Right atrium auricular region (tissue), 2 donors: ENCODE results near the gene COMMD10. TPM values are rescaled to one million over a fixed set of nuclear protein-coding genes. Genes with fewer than 3 reads are reported as not detected.

Experiments used
- DNase-seq: peaks from one replicate; pipeline ENCODE4 v3.0.0-alpha.2; 2019; ENCODE audit warnings: low spot score
- H3K27ac ChIP-seq, 2 donors: fragments of 200-600 bp; sonication (generic); 1 replicate in 1 of 2; 2 replicates in 1 of 2; pipeline ENCODE4 v1.5.1; 2016 to 2019
- H3K27me3 ChIP-seq, 2 donors: fragments of 200-600 bp; sonication (generic); one replicate each; pipeline versions ENCODE4 v1.5.1 to v1.6.0; 2017 to 2019
- H3K36me3 ChIP-seq: fragments of 200-600 bp; sonication (generic); one replicate; pipeline ENCODE4 v1.5.1; 2016
- H3K4me1 ChIP-seq, 2 donors: fragments of 200-600 bp; sonication (generic); one replicate each; pipeline versions ENCODE4 v1.5.1 to v1.6.0; 2017 to 2019
- H3K4me3 ChIP-seq, 2 donors: fragments of 200-600 bp; sonication (generic); 1 replicate in 1 of 2; 2 replicates in 1 of 2; pipeline ENCODE4 v1.5.1; 2017 to 2019; ENCODE audit warnings: mild to moderate bottlenecking in 1 of 2, moderate library complexity in 1 of 2
- H3K9me3 ChIP-seq, 2 donors: fragments of 200-600 bp; sonication (generic); one replicate each; pipeline ENCODE4 v1.5.1; 2019
- total RNA-seq, 2 donors: library from RNA; depleted of rRNA; stranded (reverse); fragments of >200 nt; gene quantifications; one replicate each; pipeline ENCODE4 v1.1.0, GENCODE V29; 2016
- TF ChIP-seq, protein P1 (sequence below), 2 donors: fragments of 200-600 bp; sonication (generic); IDR thresholded peaks; one replicate each; pipeline ENCODE4 v1.5.1; 2019; ENCODE audit warnings: antibody characterized with exemption in 2 of 2

The COMMD10 gene
- total RNA-seq, 2 donors from 2014 or later = 20.2 to 43.6 TPM

DNA sequence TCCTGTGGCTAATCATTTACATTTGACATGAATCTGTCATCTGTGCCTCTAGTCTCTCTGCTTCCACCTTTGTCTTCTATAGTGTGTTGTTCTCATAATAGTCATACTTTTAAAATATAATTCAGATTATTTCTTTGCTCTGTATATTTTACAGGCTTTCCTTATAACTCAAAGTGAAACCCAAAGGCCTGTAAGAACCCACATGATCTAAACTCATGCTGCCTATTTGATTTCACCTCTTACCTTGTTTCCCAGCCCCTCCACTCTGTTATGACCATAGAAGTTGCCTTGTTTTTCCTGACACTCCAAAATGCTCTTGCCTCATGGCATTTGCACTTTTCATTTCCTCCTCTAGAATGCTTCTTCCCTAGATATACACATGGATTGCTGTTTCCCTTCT, 74.2 kb downstream of the COMMD10 start:
- TF ChIP-seq, protein P1, sequence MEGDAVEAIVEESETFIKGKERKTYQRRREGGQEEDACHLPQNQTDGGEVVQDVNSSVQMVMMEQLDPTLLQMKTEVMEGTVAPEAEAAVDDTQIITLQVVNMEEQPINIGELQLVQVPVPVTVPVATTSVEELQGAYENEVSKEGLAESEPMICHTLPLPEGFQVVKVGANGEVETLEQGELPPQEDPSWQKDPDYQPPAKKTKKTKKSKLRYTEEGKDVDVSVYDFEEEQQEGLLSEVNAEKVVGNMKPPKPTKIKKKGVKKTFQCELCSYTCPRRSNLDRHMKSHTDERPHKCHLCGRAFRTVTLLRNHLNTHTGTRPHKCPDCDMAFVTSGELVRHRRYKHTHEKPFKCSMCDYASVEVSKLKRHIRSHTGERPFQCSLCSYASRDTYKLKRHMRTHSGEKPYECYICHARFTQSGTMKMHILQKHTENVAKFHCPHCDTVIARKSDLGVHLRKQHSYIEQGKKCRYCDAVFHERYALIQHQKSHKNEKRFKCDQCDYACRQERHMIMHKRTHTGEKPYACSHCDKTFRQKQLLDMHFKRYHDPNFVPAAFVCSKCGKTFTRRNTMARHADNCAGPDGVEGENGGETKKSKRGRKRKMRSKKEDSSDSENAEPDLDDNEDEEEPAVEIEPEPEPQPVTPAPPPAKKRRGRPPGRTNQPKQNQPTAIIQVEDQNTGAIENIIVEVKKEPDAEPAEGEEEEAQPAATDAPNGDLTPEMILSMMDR (IDR thresholded peaks at IDR 0.05) = no peak
- H3K9me3 ChIP-seq = no peaks in the 10 kb centered on the region
- no peak overlapping the region for H3K4me3 ChIP-seq
- H3K27ac ChIP-seq = no peak overlapping the region
- no peak for DNase-seq
- H3K27me3 ChIP-seq = no peaks in the 10 kb centered on the region
- no peaks in the 10 kb centered on the region for H3K4me1 ChIP-seq
- no peaks in the 10 kb centered on the region for H3K36me3 ChIP-seq

DNA sequence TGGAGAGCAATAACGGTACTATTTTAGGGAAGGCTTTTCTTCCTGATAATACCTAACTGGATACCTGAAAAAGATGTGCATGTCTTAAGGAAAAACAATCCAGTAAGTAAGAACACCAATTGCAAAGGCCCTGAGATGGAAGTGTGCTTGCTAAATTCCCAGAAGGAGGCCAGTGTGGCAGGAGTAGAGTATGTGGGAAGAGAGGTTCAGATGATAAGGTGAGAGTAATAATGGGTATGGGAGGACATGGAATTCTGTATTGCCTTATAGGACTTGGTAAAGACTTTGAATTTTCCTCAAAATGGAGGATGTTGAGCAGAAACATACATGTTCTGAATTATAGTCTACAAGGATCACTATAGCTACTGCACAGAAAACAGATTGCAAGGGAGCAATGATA, 89.3 kb downstream of the COMMD10 start:
- TF ChIP-seq, protein P1 (IDR thresholded peaks at IDR 0.05) = no peak
- H3K4me1 ChIP-seq = no peaks in the 10 kb centered on the region
- H3K27ac ChIP-seq = no peak overlapping the region
- no peak overlapping the region for H3K4me3 ChIP-seq
- DNase-seq = no peak
- H3K36me3 ChIP-seq = no peaks in the 10 kb centered on the region
- H3K27me3 ChIP-seq = no peaks in the 10 kb centered on the region
- no peaks in the 10 kb centered on the region for H3K9me3 ChIP-seq

DNA sequence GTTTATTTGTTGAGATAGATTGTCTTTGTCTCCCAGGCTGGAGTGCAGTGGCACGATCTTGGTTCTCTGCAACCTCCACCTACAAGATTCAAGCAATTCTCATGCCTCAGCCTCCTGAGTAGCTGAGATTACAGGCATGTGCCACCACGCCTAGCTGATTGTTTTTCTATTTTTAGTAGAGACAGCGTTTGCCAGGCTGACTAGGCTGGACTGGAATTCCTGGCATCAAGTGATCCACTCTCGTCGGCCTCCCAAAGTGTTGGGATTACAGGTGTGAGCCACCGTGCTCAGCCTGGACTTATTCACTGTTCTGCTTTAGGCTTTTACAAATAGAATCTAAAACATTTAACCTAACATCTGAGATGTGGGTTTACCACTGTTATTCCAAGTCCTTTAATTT, 91.3 kb downstream of the COMMD10 start:
- Histone ChIP-seq H3K4me1 (no peaks in the 10 kb centered on the region), H3K4me3 (no peak overlapping the region), H3K36me3 (no peaks in the 10 kb centered on the region), H3K9me3 (no peaks in the 10 kb centered on the region), H3K27ac (no peak overlapping the region), H3K27me3 (no peaks in the 10 kb centered on the region)
- TF ChIP-seq, protein P1 (IDR thresholded peaks at IDR 0.05) = no peak
- DNase-seq = no peak

DNA sequence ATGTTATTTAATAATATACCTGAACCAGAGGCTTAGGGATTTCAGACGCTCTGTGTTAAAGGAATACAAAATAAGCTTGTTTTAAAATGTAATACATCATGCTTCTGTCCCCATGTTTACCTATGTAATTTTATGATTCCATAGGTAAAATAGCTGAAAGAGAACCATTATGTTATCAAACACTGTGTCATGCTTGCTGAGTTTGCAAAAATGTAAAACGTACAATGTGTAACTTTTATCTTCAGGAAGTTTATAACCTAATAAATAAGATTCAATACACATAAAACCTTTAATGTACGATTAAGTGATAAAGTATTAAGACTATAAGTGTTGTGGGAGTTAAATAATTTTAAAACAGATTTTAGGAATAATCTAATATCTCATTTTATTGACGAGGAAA, 94.1 kb downstream of the COMMD10 start:
- Histone ChIP-seq H3K36me3 (no peaks in the 10 kb centered on the region), H3K4me3 (no peak overlapping the region), H3K27ac (no peak overlapping the region), H3K9me3 (no peaks in the 10 kb centered on the region), H3K4me1 (no peaks in the 10 kb centered on the region), H3K27me3 (no peaks in the 10 kb centered on the region)
- TF ChIP-seq, protein P1 (IDR thresholded peaks at IDR 0.05) = no peak
- no peak for DNase-seq

DNA sequence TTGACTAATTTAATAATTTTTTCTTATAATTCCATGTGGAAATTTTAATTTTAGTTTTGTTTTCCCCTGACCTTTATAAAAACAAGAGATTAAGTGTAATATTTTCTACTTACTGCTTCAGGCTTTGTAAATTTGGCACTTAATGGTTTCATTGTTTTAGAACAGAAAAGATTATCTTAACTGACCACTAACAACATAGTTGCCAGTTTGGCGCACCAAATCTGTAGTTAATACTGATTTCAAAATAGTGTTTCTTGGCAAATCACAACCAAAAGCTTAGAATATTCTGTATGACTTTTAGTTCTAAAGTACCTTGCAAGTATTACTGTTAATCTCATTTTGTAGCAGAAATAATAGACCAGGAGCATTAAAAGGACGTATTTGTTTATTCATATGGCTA, 124.3 kb downstream of the COMMD10 start:
- no peaks in the 10 kb centered on the region for H3K36me3 ChIP-seq
- TF ChIP-seq, protein P1 (IDR thresholded peaks at IDR 0.05) = no peak
- no peaks in the 10 kb centered on the region for H3K9me3 ChIP-seq

DNA sequence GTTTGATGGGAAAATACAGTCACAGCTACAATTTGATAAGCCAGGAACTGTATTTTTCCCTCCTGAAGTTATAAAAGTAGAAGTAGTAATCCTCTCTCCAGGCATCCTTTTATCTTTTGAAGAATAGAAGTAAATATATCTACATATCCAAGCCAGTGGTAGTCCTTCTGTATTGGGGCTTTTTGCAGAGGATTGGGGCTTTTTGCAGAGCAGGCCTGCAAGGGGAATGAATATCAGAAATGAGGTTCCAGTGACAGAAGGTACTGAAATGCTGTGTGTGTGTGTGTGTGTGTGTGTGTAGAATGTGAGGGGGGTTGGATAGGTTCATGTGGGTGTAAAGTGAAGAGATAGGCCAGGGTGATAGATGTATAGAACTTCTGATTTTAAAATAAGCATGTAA, 127.4 kb downstream of the COMMD10 start:
- H3K27me3 ChIP-seq = no peaks in the 10 kb centered on the region
- H3K4me3 ChIP-seq = no peak overlapping the region
- no peaks in the 10 kb centered on the region for H3K9me3 ChIP-seq
- H3K27ac ChIP-seq = no peak overlapping the region
- no peaks in the 10 kb centered on the region for H3K4me1 ChIP-seq
- TF ChIP-seq, protein P1 (IDR thresholded peaks at IDR 0.05) = no peak
- no peaks in the 10 kb centered on the region for H3K36me3 ChIP-seq
- no peak for DNase-seq

More for the DNA sequence above, 124.3 kb downstream of the COMMD10 start:
- Histone ChIP-seq H3K4me1 (no peaks in the 10 kb centered on the region), H3K27me3 (no peaks in the 10 kb centered on the region), H3K4me3 (no peak overlapping the region), H3K27ac (no peak overlapping the region)
- DNase-seq = no peak
